GM12878 (cell line): ENCODE results near the gene TUBA1A. TPM values are rescaled to one million over a fixed set of nuclear protein-coding genes. Genes with fewer than 3 reads are reported as not detected.

Experiments
- ATAC-seq: fragments of 200-7000 bp; cut with Tn5 transposase; 3 replicates; pipeline ENCODE4 v1.9.1; 2020; ENCODE audit warnings: mild to moderate bottlenecking, moderate library complexity
- BruUV-seq: library from RNA; stranded (reverse); fragments of 400-500 nt; replicated peaks from 2 replicates; lab custom pipeline; 2021; lab: Mats Ljungman, UMichigan
- CTCF ChIA-PET: fragments of 300-600 bp; sonication (Branson Sonifier 250); formaldehyde crosslinking; extraction: SDS; loops from one replicate; lab custom pipeline; 2021; ENCODE audit warnings: inconsistent platforms; lab: Yijun Ruan, JAX
- POLR2A ChIA-PET: fragments of 350-600 bp; formaldehyde crosslinking; extraction: SDS; loops from one replicate; lab custom pipeline; 2021; ENCODE audit warnings: inconsistent platforms; lab: Charles Lee
- RAD21 ChIA-PET: fragments of 300-600 bp; sonication (Branson Sonifier 250); formaldehyde crosslinking; loops from one replicate; lab custom pipeline; 2023; ENCODE audit warnings: antibody characterized with exemption; ENCODE audit not compliant: unreplicated experiment; lab: Charles Lee
- SMC1A ChIA-PET: fragments of 300-600 bp; sonication (Branson Sonifier 250); formaldehyde crosslinking; loops from one replicate; lab custom pipeline; 2023; ENCODE audit not compliant: unreplicated experiment, uncharacterized antibody; lab: Charles Lee
- DNase-seq: peaks from one replicate; pipeline ENCODE4 v3.0.0-alpha.2; 2011; ENCODE audit warnings: low read depth, low spot score
- FAIRE-seq: peaks from 3 replicates; lab custom pipeline; 2011; peaks lifted over from hg19 to GRCh38; lab: Jason Lieb, UNC
- H2AFZ ChIP-seq: 2 replicates; pipeline ENCODE4 v1.6.0; 2011; ENCODE audit warnings: low read depth, low read length, control low read depth; ENCODE audit not compliant: control insufficient read depth
- H3K27ac ChIP-seq: 2 replicates; pipeline ENCODE4 v1.5.1; 2011; ENCODE audit warnings: control low read depth; ENCODE audit not compliant: control insufficient read depth, insufficient read depth
- H3K27me3 ChIP-seq, 2 experiments: replicated peaks in 1 of 2; 2 replicates each; pipeline versions ENCODE4 v1.6.0 to v1.6.1; 2011; ENCODE audit warnings: low read length in 1 of 2; ENCODE audit not compliant: control insufficient read depth in 2 of 2, insufficient read depth in 2 of 2
- H3K36me3 ChIP-seq, 2 experiments: 2 replicates each; pipeline ENCODE4 v1.5.1; 2011; ENCODE audit warnings: low read length in 1 of 2; ENCODE audit not compliant: control insufficient read depth in 2 of 2, insufficient read depth in 2 of 2
- H3K4me1 ChIP-seq: 2 replicates; pipeline ENCODE4 v1.6.1; 2011; ENCODE audit warnings: mild to moderate bottlenecking, low read length, moderate library complexity, mixed read lengths; ENCODE audit not compliant: control insufficient read depth, insufficient read depth
- H3K4me2 ChIP-seq: 2 replicates; pipeline ENCODE4 v1.6.0; 2011; ENCODE audit warnings: control low read depth; ENCODE audit not compliant: control insufficient read depth, insufficient read depth
- H3K4me3 ChIP-seq: fragments of 200-600 bp; sonication (generic); 2 replicates; pipeline ENCODE4 v1.5.1; 2016
- H3K79me2 ChIP-seq: 2 replicates; pipeline ENCODE4 v1.6.0; 2011; ENCODE audit warnings: low read length; ENCODE audit not compliant: control insufficient read depth, insufficient read depth
- H3K9ac ChIP-seq: 2 replicates; pipeline ENCODE4 v1.8.0; 2011; ENCODE audit warnings: low read length, control low read depth, mixed read lengths; ENCODE audit not compliant: control insufficient read depth, insufficient read depth
- H3K9me3 ChIP-seq: replicated peaks from 3 replicates; pipeline ENCODE4 v1.5.1; 2011; ENCODE audit warnings: mild to moderate bottlenecking, low read length; ENCODE audit not compliant: control insufficient read depth, insufficient read depth
- H4K20me1 ChIP-seq: 2 replicates; pipeline ENCODE4 v1.6.0; 2011; ENCODE audit not compliant: control insufficient read depth, insufficient read depth
- BMI1 ChIP-seq: fragments of 450-650 bp; IDR thresholded peaks from 2 replicates; pipeline ENCODE4 v1.6.1; 2016; ENCODE audit warnings: mild to moderate bottlenecking, moderate library complexity, borderline replicate concordance
- CREM ChIP-seq: IDR thresholded peaks from 2 replicates; pipeline ENCODE4 v1.6.1; 2014; ENCODE audit warnings: antibody characterized with exemption, low read depth
- NFXL1 ChIP-seq: fragments of 450-650 bp; IDR thresholded peaks from 2 replicates; pipeline ENCODE4 v1.6.1; 2017; ENCODE audit warnings: antibody characterized with exemption, mild to moderate bottlenecking, borderline replicate concordance
- NRF1 ChIP-seq: conservative IDR thresholded peaks from 2 replicates; pipeline ENCODE4 v1.6.1; 2011; ENCODE audit warnings: mild to moderate bottlenecking, low read depth, low read length, improper control_type of control experiment
- POLR2AphosphoS2 ChIP-seq: IDR thresholded peaks from 2 replicates; pipeline ENCODE4 v1.6.1; 2011; ENCODE audit warnings: low read depth, mild to moderate bottlenecking, low read length, improper control_type of control experiment, moderate library complexity
- SREBF2 ChIP-seq: IDR thresholded peaks from 2 replicates; pipeline ENCODE4 v1.6.1; 2012; ENCODE audit warnings: mild to moderate bottlenecking, low read length
- ZSCAN29 ChIP-seq: fragments of 450-650 bp; IDR thresholded peaks from 2 replicates; pipeline ENCODE4 v1.6.1; 2017; ENCODE audit warnings: mild to moderate bottlenecking, moderate library complexity
- WGBS: methylation state at CpG from one replicate; pipeline ENCODE4 v1.1.6; 2016; ENCODE audit warnings: low lambda C conversion rate; ENCODE audit not compliant: insufficient replicate concordance, insufficient coverage; ENCODE audit errors: missing lambda C conversion rate; 5-methylcytosine and 5-hydroxymethylcytosine counted together
- in situ Hi-C: fragments of 300-500 bp; cut with MboI; formaldehyde crosslinking; loops from 9 replicates; pipeline ENCODE4 v1.14.3; 2018; ENCODE audit warnings: mixed read lengths
- intact Hi-C: fragments of 100-400 bp; cut with micrococcal nuclease; formaldehyde crosslinking; loops from one replicate; pipeline ENCODE4 v1.14.2; 2022; ENCODE audit not compliant: unreplicated experiment
- polyA plus RNA-seq, 11 experiments: library from polyadenylated mRNA; depleted of rRNA in 4 of 11; unstranded in 6 of 11; stranded (reverse) in 5 of 11; fragments of >200 nt; fragmentation: Nextera tagmentation in 4 of 11; fragmentation: Illumina TruSeq in 1 of 11; extraction: Ambion mirVana in 4 of 11; extraction: Trizol in 1 of 11; gene quantifications; 1 replicate in 1 of 11; 2 replicates in 10 of 11; pipeline versions ENCODE4 v1.2.1 to v1.2.3, GENCODE V29; 2011 to 2016; ENCODE audit warnings: inconsistent platforms in 2 of 11, missing spikeins in 2 of 11, low read depth in 1 of 11
- total RNA-seq, 4 experiments: library from RNA; depleted of rRNA in 3 of 4; stranded (reverse); fragments of >200 nt in 3 of 4; fragmentation: Illumina TruSeq in 1 of 4; extraction: Trizol in 1 of 4; gene quantifications; 2 replicates each; pipeline versions ENCODE4 v1.2.1 to v1.2.3, GENCODE V29; 2013 to 2021
- TF ChIP-seq, protein P1 (sequence below): IDR thresholded peaks from 2 replicates; pipeline ENCODE4 v1.6.1; 2012; ENCODE audit warnings: improper control_type of control experiment, low read depth, low read length; ENCODE audit not compliant: insufficient replicate concordance
- TF ChIP-seq, protein P2 (sequence below): fragments of 150-350 bp; IDR thresholded peaks from 2 replicates; pipeline ENCODE4 v1.6.1; 2014; ENCODE audit warnings: mild to moderate bottlenecking, low read depth, low read length

The TUBA1A gene
- total and polyA plus RNA-seq, 10 of the 15 experiments (the other 5 are each of a cell fraction or from before 2014, with no cell fraction given) = 129 to 496 (median 249) TPM

DNA sequence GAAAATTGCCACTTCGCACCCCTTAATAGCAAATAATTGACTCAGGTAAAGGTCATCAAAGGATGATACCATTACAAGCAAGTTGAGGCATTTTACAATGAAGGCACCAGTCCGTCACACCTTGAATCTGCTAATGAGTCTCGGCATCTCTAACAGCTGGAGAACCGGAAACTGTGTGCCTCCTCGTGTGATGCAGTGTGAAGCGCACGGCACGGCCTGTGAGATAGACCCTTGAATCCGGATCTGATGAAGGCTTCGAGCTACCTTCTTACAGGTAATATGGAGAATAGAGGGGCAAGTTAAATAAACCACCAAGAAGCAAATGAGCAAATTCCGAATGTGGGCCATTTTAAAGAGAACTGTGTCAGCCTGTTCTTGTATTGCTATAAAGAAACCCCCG is 19.8 kb upstream of the TUBA1A start:
- no TSS peak for BruUV-seq
- no peak for TF ChIP-seq NRF1
- TF ChIP-seq, all 136 proteins: peak for 0
- WGBS = 79% methylated on average over 12 of the region's 12 CpGs
- H3K4me1 ChIP-seq = no peaks in the 10 kb centered on the region
- no peak for FAIRE-seq
- SMC1A ChIA-PET = no interaction called here
- H2AFZ ChIP-seq = no peak overlapping the region
- no peak overlapping the region for H3K4me3 ChIP-seq
- no peak overlapping the region for H3K9ac ChIP-seq
- no peaks in the 10 kb centered on the region for H3K9me3 ChIP-seq
- no peak for ATAC-seq
- POLR2A ChIA-PET = no interaction called here
- no peaks in the 10 kb centered on the region for H3K27me3 ChIP-seq
- H3K79me2 ChIP-seq = no peaks in the 10 kb centered on the region
- no peaks in the 10 kb centered on the region for H4K20me1 ChIP-seq
- in situ Hi-C loops = no loop called here
- H3K27ac ChIP-seq = no peak overlapping the region
- intact Hi-C loops = no loop called here
- CTCF ChIA-PET = interaction anchor here (0.6 to 1.3 kb wide), 5 partner anchors 8 to 394 kb away, joined by 3 to 4 read pairs (median 3); no protein-coding TSS in a partner anchor
- DNase-seq = no peak
- RAD21 ChIA-PET = no interaction called here
- H3K4me2 ChIP-seq = no peak overlapping the region
- no peaks in the 10 kb centered on the region for H3K36me3 ChIP-seq

DNA sequence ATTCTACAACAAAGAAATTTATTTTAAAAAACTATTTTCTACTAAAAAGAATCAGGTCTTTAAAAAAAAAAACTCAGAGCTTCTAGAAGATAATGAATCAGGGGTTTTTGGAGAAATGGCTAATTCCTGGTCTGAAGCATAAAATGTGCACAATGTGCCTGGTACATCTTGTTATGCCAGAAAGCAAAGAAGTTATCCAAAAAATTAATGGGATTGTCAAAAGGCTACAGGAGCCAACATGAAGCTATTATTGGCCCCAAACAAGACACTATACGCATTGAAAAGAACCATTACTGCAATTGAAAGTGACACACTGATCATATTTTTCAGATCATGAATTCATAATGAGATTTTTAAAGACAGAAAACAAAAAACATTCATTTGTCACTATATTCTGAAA is 19.3 kb upstream of the TUBA1A start:
- POLR2A ChIA-PET = interaction anchor here (0.7 kb wide), 1 partner anchor 15 kb away, joined by 4 read pairs; no protein-coding TSS in a partner anchor
- WGBS = 100% methylated on average over 1 of the region's 1 CpG
- CTCF ChIA-PET = interaction anchor here (0.6 to 1.3 kb wide), 4 partner anchors 13 to 393 kb away, joined by 3 to 4 read pairs (median 3); no protein-coding TSS in a partner anchor
- no peak for DNase-seq
- H3K4me3 ChIP-seq = no peak overlapping the region
- no peak overlapping the region for H3K4me2 ChIP-seq
- H3K36me3 ChIP-seq = no peaks in the 10 kb centered on the region
- no peak for ATAC-seq
- no peak overlapping the region for H3K27ac ChIP-seq
- H3K9ac ChIP-seq = no peak overlapping the region
- BruUV-seq = no TSS peak
- intact Hi-C loops = no loop called here
- FAIRE-seq = no peak
- no peaks in the 10 kb centered on the region for H3K79me2 ChIP-seq
- in situ Hi-C loops = no loop called here
- no peaks in the 10 kb centered on the region for H4K20me1 ChIP-seq
- RAD21 ChIA-PET = interaction anchor here (0.6 kb wide), 1 partner anchor 58 kb away, joined by 3 read pairs; no protein-coding TSS in a partner anchor
- no peaks in the 10 kb centered on the region for H3K4me1 ChIP-seq
- H3K27me3 ChIP-seq = no peaks in the 10 kb centered on the region
- SMC1A ChIA-PET = interaction anchor here (0.6 kb wide), 1 partner anchor 186 kb away, joined by 3 read pairs; no protein-coding TSS in a partner anchor
- no peak overlapping the region for H2AFZ ChIP-seq
- no peaks in the 10 kb centered on the region for H3K9me3 ChIP-seq
- no peak for TF ChIP-seq NFXL1
- no peak for TF ChIP-seq ZSCAN29
- no peak for TF ChIP-seq BMI1
- no peak for TF ChIP-seq CREM
- TF ChIP-seq, protein P1, sequence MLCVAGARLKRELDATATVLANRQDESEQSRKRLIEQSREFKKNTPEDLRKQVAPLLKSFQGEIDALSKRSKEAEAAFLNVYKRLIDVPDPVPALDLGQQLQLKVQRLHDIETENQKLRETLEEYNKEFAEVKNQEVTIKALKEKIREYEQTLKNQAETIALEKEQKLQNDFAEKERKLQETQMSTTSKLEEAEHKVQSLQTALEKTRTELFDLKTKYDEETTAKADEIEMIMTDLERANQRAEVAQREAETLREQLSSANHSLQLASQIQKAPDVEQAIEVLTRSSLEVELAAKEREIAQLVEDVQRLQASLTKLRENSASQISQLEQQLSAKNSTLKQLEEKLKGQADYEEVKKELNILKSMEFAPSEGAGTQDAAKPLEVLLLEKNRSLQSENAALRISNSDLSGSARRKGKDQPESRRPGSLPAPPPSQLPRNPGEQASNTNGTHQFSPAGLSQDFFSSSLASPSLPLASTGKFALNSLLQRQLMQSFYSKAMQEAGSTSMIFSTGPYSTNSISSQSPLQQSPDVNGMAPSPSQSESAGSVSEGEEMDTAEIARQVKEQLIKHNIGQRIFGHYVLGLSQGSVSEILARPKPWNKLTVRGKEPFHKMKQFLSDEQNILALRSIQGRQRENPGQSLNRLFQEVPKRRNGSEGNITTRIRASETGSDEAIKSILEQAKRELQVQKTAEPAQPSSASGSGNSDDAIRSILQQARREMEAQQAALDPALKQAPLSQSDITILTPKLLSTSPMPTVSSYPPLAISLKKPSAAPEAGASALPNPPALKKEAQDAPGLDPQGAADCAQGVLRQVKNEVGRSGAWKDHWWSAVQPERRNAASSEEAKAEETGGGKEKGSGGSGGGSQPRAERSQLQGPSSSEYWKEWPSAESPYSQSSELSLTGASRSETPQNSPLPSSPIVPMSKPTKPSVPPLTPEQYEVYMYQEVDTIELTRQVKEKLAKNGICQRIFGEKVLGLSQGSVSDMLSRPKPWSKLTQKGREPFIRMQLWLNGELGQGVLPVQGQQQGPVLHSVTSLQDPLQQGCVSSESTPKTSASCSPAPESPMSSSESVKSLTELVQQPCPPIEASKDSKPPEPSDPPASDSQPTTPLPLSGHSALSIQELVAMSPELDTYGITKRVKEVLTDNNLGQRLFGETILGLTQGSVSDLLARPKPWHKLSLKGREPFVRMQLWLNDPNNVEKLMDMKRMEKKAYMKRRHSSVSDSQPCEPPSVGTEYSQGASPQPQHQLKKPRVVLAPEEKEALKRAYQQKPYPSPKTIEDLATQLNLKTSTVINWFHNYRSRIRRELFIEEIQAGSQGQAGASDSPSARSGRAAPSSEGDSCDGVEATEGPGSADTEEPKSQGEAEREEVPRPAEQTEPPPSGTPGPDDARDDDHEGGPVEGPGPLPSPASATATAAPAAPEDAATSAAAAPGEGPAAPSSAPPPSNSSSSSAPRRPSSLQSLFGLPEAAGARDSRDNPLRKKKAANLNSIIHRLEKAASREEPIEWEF = no peak
- TF ChIP-seq POLR2AphosphoS2 = no peak
- TF ChIP-seq, protein P2, sequence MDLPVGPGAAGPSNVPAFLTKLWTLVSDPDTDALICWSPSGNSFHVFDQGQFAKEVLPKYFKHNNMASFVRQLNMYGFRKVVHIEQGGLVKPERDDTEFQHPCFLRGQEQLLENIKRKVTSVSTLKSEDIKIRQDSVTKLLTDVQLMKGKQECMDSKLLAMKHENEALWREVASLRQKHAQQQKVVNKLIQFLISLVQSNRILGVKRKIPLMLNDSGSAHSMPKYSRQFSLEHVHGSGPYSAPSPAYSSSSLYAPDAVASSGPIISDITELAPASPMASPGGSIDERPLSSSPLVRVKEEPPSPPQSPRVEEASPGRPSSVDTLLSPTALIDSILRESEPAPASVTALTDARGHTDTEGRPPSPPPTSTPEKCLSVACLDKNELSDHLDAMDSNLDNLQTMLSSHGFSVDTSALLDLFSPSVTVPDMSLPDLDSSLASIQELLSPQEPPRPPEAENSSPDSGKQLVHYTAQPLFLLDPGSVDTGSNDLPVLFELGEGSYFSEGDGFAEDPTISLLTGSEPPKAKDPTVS = no peak
- no peak for TF ChIP-seq SREBF2
